MM.1S (cell line): Measurements from ENCODE around the gene ACSS1.

Experiments
- DNase-seq: peaks from one replicate; pipeline ENCODE4 v3.0.0-alpha.2; 2015
- H2AFZ ChIP-seq: fragments of 300-600 bp; sonication (generic); 2 replicates; pipeline ENCODE4 v1.6.0; 2016; ENCODE audit warnings: antibody characterized with exemption, low read length
- H3F3A ChIP-seq: fragments of 300-600 bp; sonication (generic); 2 replicates; pipeline ENCODE4 v1.6.1; 2016; ENCODE audit warnings: mild to moderate bottlenecking, antibody characterized with exemption, low read length, moderate library complexity, mixed read lengths; ENCODE audit not compliant: insufficient read depth
- H3K27ac ChIP-seq: fragments of 300-600 bp; sonication (generic); 2 replicates; pipeline ENCODE4 v1.5.1; 2016; ENCODE audit warnings: mild to moderate bottlenecking, low read length
- H3K27me3 ChIP-seq: fragments of 300-600 bp; sonication (generic); replicated peaks from 2 replicates; pipeline ENCODE4 v1.6.0; 2016; ENCODE audit warnings: low read length; ENCODE audit not compliant: insufficient read depth
- H3K36me3 ChIP-seq: fragments of 300-600 bp; sonication (generic); replicated peaks from 2 replicates; pipeline ENCODE4 v1.6.1; 2016; ENCODE audit warnings: mild to moderate bottlenecking, low read length, mixed read lengths; ENCODE audit not compliant: insufficient read depth
- H3K4me1 ChIP-seq: fragments of 300-600 bp; sonication (generic); 2 replicates; pipeline ENCODE4 v1.6.1; 2016; ENCODE audit warnings: low read length, mixed read lengths
- H3K4me2 ChIP-seq: fragments of 300-600 bp; sonication (generic); 2 replicates; pipeline ENCODE4 v1.6.0; 2016; ENCODE audit warnings: low read depth, low read length
- H3K4me3 ChIP-seq: fragments of 300-600 bp; sonication (generic); 2 replicates; pipeline ENCODE4 v1.5.1; 2016; ENCODE audit warnings: low read length, mixed read lengths
- H3K79me2 ChIP-seq: fragments of 300-600 bp; sonication (generic); 2 replicates; pipeline ENCODE4 v1.6.1; 2016; ENCODE audit warnings: mixed run types, low read length, mixed read lengths
- H3K9ac ChIP-seq: fragments of 300-600 bp; sonication (generic); 2 replicates; pipeline ENCODE4 v1.6.1; 2016; ENCODE audit warnings: low read length, mixed read lengths
- H3K9me2 ChIP-seq: fragments of 300-600 bp; sonication (generic); replicated peaks from 2 replicates; pipeline ENCODE4 v1.6.1; 2016; ENCODE audit warnings: mild to moderate bottlenecking, low read length, mixed read lengths; ENCODE audit not compliant: insufficient read depth
- H3K9me3 ChIP-seq: fragments of 300-600 bp; sonication (generic); replicated peaks from 2 replicates; pipeline ENCODE4 v1.6.1; 2016; ENCODE audit warnings: mild to moderate bottlenecking, low read length, mixed read lengths; ENCODE audit not compliant: insufficient read depth
- H4K20me1 ChIP-seq: fragments of 300-600 bp; sonication (generic); 2 replicates; pipeline ENCODE4 v1.6.1; 2016; ENCODE audit warnings: mild to moderate bottlenecking, low read length, moderate library complexity, mixed read lengths; ENCODE audit not compliant: insufficient read depth
- CTCF ChIP-seq: fragments of 300-600 bp; sonication (generic); IDR thresholded peaks from 2 replicates; pipeline ENCODE4 v1.5.1; 2016; ENCODE audit warnings: antibody characterized with exemption, low read length, mixed read lengths
- EZH2 ChIP-seq: fragments of 300-600 bp; sonication (generic); optimal IDR thresholded peaks from 2 replicates; pipeline ENCODE3; 2017; ENCODE audit warnings: low read depth, mild to moderate bottlenecking, antibody characterized with exemption, low read length, mixed read lengths
- EZH2phosphoT487 ChIP-seq: fragments of 300-600 bp; sonication (generic); IDR thresholded peaks from 2 replicates; pipeline ENCODE4 v1.6.1; 2018; ENCODE audit warnings: antibody characterized with exemption, low read length

ACSS1 gene

DNA sequence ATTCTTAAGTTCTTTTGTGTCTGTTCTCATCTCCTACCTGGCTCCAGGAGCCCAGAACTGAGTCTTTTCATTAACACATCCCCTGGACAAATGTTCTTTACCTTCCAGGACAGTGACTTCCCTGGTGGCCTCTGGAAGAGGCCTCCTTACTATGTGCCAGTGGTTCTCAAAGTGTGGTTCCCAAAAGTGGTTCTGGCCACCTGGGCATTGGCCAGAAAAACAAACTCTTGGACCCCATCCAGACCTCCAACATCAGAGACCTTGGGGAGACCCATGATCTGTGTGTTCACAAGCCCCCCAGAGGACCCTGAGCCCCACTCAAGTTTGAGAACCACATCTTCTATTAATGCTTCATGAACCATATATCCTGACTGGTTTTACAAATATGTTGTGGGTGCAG is 31.2 kb upstream of the ACSS1 start:
- Histone ChIP-seq H3F3A (0 out of 2 replicates have a peak, but pooled peaks cover 4% of the 10 kb centered on the region), H3K27ac (no peak overlapping the region), H3K79me2 (no peaks in the 10 kb centered on the region), H2AFZ (no peak overlapping the region), H3K9ac (no peak overlapping the region), H3K27me3 (peaks cover 9% of the 10 kb centered on the region), H3K4me2 (no peak overlapping the region), H3K4me1 (peaks cover 7% of the 10 kb centered on the region; the same call in 1 of the 2 replicates), H3K9me3 (no peaks in the 10 kb centered on the region), H3K9me2 (no peaks in the 10 kb centered on the region), H3K36me3 (no peaks in the 10 kb centered on the region), H4K20me1 (no peaks in the 10 kb centered on the region), H3K4me3 (no peak overlapping the region)
- TF ChIP-seq CTCF (no peak), EZH2phosphoT487 (no peak), EZH2 (no peak)
- no peak for DNase-seq

DNA sequence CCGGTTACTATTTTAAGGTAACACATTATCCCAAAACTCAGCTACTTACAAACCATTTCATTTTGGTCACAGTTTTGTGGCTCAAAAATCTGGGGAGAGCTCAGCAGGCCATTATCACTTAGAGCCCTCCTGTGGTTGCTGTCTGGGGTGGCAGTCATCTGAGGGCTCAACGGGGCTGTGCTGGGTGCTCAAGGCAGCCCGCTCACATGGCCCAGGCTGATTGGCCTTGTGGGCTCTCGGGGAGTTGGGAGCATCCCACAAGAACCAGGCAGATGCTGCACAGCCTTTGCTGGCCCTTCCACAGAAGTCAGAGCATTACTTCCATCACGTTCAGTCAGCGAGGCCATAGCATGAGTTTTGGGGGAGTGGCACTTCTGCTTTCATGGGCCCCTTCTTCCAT is 30.3 kb upstream of the ACSS1 start:
- Histone ChIP-seq H3K9me3 (no peaks in the 10 kb centered on the region), H3K9ac (no peak overlapping the region), H3K9me2 (no peaks in the 10 kb centered on the region), H3K27ac (no peak overlapping the region), H3F3A (0 out of 2 replicates have a peak, but pooled peaks cover 4% of the 10 kb centered on the region), H3K4me3 (no peak overlapping the region), H3K4me2 (no peak overlapping the region), H3K27me3 (peaks cover 16% of the 10 kb centered on the region), H2AFZ (no peak overlapping the region), H3K36me3 (no peaks in the 10 kb centered on the region), H4K20me1 (no peaks in the 10 kb centered on the region), H3K4me1 (peaks cover 7% of the 10 kb centered on the region; the same call in 1 of the 2 replicates), H3K79me2 (no peaks in the 10 kb centered on the region)
- DNase-seq, result peak; percentile 3
- TF ChIP-seq CTCF (no peak), EZH2phosphoT487 (no peak)

GRCh38 chr20:25087186-25087929 is 29.4 kb upstream of the ACSS1 start:
- TF ChIP-seq EZH2phosphoT487 (no peak), CTCF (no peak), EZH2 (no peak)
- Histone ChIP-seq H3K27ac (no peak overlapping the region), H3K4me2 (no peak overlapping the region), H3K27me3 (peaks cover 16% of the 10 kb centered on the region), H3K4me3 (no peak overlapping the region), H2AFZ (no peak overlapping the region), H3K9ac (no peak overlapping the region), H3K79me2 (no peaks in the 10 kb centered on the region), H3F3A (0 out of 2 replicates have a peak, but pooled peaks cover 4% of the 10 kb centered on the region), H3K36me3 (no peaks in the 10 kb centered on the region), H3K9me3 (no peaks in the 10 kb centered on the region), H3K9me2 (no peaks in the 10 kb centered on the region), H4K20me1 (no peaks in the 10 kb centered on the region), H3K4me1 (peaks cover 7% of the 10 kb centered on the region; the same call in 1 of the 2 replicates)
- peak; percentile 2 for DNase-seq
